ENCODE measurements around the gene ZBED4.

DNA sequence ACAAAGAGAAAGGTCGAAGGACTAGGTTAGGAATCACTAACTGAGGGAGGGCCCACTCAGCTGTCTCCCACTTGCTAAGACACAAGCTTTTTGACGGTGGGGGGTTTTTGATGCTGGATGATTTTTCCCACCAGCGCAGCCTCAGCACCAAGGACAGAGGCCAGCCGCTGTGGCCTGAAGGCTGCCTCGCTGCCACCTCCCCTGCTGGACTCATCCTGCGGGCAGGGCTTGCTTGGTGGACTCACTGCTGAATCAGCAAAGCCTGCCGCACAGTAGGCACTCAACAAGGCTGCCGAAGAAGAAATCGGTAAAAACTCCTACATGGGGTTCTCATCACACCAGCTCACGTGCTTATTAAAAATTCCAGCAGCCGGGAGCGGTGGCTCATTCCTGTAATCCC, 62.0 kb downstream of the ZBED4 start:
- TF ChIP-seq, protein P1, sequence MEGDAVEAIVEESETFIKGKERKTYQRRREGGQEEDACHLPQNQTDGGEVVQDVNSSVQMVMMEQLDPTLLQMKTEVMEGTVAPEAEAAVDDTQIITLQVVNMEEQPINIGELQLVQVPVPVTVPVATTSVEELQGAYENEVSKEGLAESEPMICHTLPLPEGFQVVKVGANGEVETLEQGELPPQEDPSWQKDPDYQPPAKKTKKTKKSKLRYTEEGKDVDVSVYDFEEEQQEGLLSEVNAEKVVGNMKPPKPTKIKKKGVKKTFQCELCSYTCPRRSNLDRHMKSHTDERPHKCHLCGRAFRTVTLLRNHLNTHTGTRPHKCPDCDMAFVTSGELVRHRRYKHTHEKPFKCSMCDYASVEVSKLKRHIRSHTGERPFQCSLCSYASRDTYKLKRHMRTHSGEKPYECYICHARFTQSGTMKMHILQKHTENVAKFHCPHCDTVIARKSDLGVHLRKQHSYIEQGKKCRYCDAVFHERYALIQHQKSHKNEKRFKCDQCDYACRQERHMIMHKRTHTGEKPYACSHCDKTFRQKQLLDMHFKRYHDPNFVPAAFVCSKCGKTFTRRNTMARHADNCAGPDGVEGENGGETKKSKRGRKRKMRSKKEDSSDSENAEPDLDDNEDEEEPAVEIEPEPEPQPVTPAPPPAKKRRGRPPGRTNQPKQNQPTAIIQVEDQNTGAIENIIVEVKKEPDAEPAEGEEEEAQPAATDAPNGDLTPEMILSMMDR (IDR thresholded peaks at IDR 0.05): no peak
- no peak for TF ChIP-seq POLR2A (IDR thresholded peaks at IDR 0.05)

Measured in body of pancreas (tissue), 4 donors.